ENCODE measurements around the gene RPP25L. TPM values are rescaled to one million over a fixed set of nuclear protein-coding genes. Genes with fewer than 3 reads are reported as not detected.
A peak's percentile ranks its signal among the peaks of the same experiment; 100 is the strongest.

Gene RPP25L
- total and polyA plus RNA-seq, 5 donors, result 17.8 to 49.0 (median 33.8) TPM

DNA sequence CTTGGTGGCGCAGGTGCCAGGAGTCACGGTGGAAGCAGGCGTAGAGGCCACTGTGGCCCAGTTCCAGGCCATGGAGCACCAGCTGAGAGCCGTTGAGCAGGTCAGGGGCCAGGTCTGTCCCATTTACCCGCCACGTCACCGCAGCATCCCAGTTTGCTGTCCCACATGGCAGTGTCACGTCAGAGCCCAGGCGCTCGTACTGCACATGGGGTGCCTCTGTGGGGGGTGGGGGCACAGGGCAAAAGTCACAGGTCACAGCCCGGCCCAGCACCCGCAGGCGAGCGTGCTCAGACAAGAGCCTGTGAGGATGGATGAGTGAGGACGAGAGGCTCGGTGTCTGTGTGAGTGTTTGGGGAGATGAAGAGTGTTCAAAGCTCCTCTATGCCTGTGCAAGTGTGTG, 47.3 kb downstream of the RPP25L start:
- H3K4me3 ChIP-seq (ENCODE audit: low read length), result no peak overlapping the region
- no peaks in the 10 kb centered on the region for H3K27me3 ChIP-seq (ENCODE audit: control insufficient read depth, insufficient read depth)
- H3K4me1 ChIP-seq (ENCODE audit: control insufficient read depth, insufficient read depth, low read length), result peaks cover 5% of the 10 kb centered on the region
- intact Hi-C loops (cut with DNase I), result no loop called here
- no peaks in the 10 kb centered on the region for H3K9me3 ChIP-seq (ENCODE audit: control insufficient read depth, low read length)
- no peak overlapping the region for H3K27ac ChIP-seq (ENCODE audit: low read length)
- 91% methylated on average over 16 of the region's 16 CpGs for WGBS
- ATAC-seq (no peak), DNase-seq (peak in 1 of 3 donors; percentile 40)

DNA sequence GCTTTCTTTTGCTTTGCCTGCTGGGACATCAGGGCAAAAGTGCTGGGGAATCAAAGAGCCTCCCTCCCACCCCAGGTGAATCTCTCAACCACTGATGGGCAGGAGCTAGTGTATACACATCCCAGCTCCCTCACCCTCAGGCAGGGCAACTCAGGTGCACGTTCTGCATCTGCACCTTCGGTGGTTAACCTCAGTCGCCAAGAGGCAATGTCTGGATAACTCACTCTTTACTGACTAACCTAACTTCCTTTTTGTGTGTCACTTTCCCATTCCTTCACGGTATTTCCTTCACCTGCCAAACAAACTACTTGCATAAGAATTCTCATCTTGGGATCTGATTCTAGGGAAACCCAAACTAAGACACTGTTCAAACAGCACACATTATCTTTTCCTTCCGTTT, 48.6 kb downstream of the RPP25L start:
- WGBS, result 79% methylated on average over 5 of the region's 5 CpGs
- no peak for DNase-seq
- H3K27ac ChIP-seq (ENCODE audit: low read length), result no peak overlapping the region
- intact Hi-C loops (cut with DNase I), result no loop called here
- no peaks in the 10 kb centered on the region for H3K9me3 ChIP-seq (ENCODE audit: control insufficient read depth, low read length)
- no peaks in the 10 kb centered on the region for H3K27me3 ChIP-seq (ENCODE audit: control insufficient read depth, insufficient read depth)
- peaks cover 13% of the 10 kb centered on the region for H3K4me1 ChIP-seq (ENCODE audit: control insufficient read depth, insufficient read depth, low read length)
- no peak for ATAC-seq
- no peak overlapping the region for H3K4me3 ChIP-seq (ENCODE audit: low read length)

DNA sequence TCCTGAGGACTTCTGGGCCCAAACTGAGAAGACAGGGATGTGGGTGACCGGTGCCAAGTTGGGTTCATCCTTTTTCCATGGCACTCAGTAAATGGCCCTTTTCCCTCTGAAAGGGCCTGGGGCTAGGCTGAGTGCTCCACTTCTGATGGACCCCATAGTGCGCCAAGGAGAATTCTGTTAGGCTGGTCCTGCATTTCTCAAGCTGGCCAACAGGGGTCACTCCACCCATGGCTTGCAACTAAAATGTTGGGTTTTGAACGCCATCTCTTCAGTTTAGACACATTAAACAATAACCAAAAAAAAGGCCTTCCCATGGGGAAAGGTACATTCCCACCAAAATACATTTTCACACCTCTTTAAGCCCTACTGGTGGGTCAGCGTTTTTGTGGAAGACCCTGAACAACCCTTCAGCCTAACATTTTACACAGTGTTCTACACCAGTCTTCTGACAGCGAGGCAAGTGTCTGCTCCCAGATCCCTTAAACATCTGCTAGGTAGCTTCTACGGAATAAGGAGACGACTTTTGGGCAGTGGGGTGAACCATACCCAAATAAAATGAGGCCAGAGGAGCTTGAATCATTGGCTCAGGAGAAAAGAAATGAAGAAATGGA, 49.7 kb downstream of the RPP25L start:
- no peaks in the 10 kb centered on the region for H3K9me3 ChIP-seq (ENCODE audit: control insufficient read depth, low read length)
- DNase-seq, result no peak
- H3K4me1 ChIP-seq (ENCODE audit: control insufficient read depth, insufficient read depth, low read length), result peaks cover 13% of the 10 kb centered on the region
- 91% methylated on average over 7 of the region's 7 CpGs for WGBS
- H3K4me3 ChIP-seq (ENCODE audit: low read length), result no peak overlapping the region
- no peak for ATAC-seq
- intact Hi-C loops (cut with DNase I), result no loop called here
- H3K27ac ChIP-seq (ENCODE audit: low read length), result no peak overlapping the region
- H3K27me3 ChIP-seq (ENCODE audit: control insufficient read depth, insufficient read depth), result no peaks in the 10 kb centered on the region

DNA sequence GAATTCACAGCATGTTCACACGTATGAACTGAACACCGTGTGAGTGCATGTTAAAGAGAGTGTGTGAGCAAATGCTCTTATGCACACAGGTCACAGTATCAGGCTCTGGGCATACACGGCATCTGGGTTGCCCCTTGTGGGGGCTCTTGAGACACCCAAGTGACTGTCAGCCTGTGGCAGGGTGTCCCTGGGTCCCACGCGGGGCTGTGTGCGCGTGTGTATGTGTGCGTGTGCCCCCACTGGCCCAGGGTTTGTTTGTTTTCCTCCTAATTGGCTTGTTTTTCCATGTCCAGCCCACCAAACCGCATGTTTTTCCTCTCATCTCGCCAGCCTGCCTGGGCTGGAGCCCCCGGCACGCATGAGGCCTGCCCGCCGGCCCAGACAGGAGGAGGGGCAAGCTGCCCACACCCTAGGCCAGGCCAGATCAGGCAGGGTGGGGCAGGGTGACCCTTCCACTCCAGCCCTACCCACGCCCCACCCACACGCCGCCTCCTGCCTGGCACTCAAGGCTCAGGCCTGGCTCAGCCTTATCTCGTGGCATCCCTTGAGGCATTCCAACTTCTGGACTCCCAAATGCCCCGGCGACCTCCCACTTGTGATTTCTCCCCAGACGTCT, 51.2 kb downstream of the RPP25L start:
- no peaks in the 10 kb centered on the region for H3K27me3 ChIP-seq (ENCODE audit: control insufficient read depth, insufficient read depth)
- ATAC-seq (peak; percentile 60 to 69), DNase-seq (peak; percentile 63 to 87 (median 85))
- 42% methylated on average over 21 of the region's 21 CpGs for WGBS
- peak overlapping the region; percentile 2 for H3K27ac ChIP-seq (ENCODE audit: low read length)
- H3K9me3 ChIP-seq (ENCODE audit: control insufficient read depth, low read length), result no peaks in the 10 kb centered on the region
- no peak overlapping the region for H3K4me3 ChIP-seq (ENCODE audit: low read length)
- H3K4me1 ChIP-seq (ENCODE audit: control insufficient read depth, insufficient read depth, low read length), result peaks cover 8% of the 10 kb centered on the region
- intact Hi-C loops (cut with DNase I), result no loop called here

Other genes starting within 250 kb of the RPP25L start
- 1 to 10 TPM; 4.6 to 5.2 (median 4.8) TPM for gene MYORG, start 235.2 kb downstream of the RPP25L start, total RNA-seq
- 1.9 TPM for gene MYORG, start 235.2 kb downstream of the RPP25L start, polyA plus RNA-seq
- 10 to 100 TPM; 23.2 to 28.1 (median 25.5) TPM for gene FAM219A, start 153.5 kb downstream of the RPP25L start, total RNA-seq
- gene FAM219A, start 153.5 kb downstream of the RPP25L start, polyA plus RNA-seq, result 19.8 TPM
- gene DNAI1, start 153.3 kb downstream of the RPP25L start, total RNA-seq, result not detected
- 0.16 TPM for gene DNAI1, start 153.3 kb downstream of the RPP25L start, polyA plus RNA-seq
- gene ENHO, start 89.1 kb downstream of the RPP25L start, total RNA-seq, result 1 to 10 TPM in 3 of 4 donors, under 1 TPM in 1; 0.67 to 2.3 (median 1.6) TPM
- 3.2 TPM for gene ENHO, start 89.1 kb downstream of the RPP25L start, polyA plus RNA-seq
- 10 to 100 TPM; 14.9 to 66.4 (median 46.0) TPM for gene CNTFR, start 22.4 kb downstream of the RPP25L start, total RNA-seq
- gene CNTFR, start 22.4 kb downstream of the RPP25L start, polyA plus RNA-seq, result 55.0 TPM
- 100 to 1,000 TPM in 3 of 4 donors, 10 to 100 TPM in 1; 99.3 to 128 (median 117) TPM for gene DCTN3, start 8.4 kb upstream of the RPP25L start, total RNA-seq
- gene DCTN3, start 8.4 kb upstream of the RPP25L start, polyA plus RNA-seq, result 113 TPM
- gene ARID3C, start 17.0 kb upstream of the RPP25L start, total RNA-seq, result not detected
- gene ARID3C, start 17.0 kb upstream of the RPP25L start, polyA plus RNA-seq, result not detected
- gene SIGMAR1, start 25.7 kb upstream of the RPP25L start, total RNA-seq, result 10 to 100 TPM; 28.6 to 37.2 (median 35.5) TPM
- gene SIGMAR1, start 25.7 kb upstream of the RPP25L start, polyA plus RNA-seq, result 36.0 TPM
- gene GALT, start 34.6 kb upstream of the RPP25L start, total RNA-seq, result 10 to 100 TPM; 37.3 to 71.2 (median 66.3) TPM
- 57.1 TPM for gene GALT, start 34.6 kb upstream of the RPP25L start, polyA plus RNA-seq
- 10 to 100 TPM; 48.7 to 92.2 (median 73.9) TPM for gene IL11RA, start 40.1 kb upstream of the RPP25L start, total RNA-seq
- gene IL11RA, start 40.1 kb upstream of the RPP25L start, polyA plus RNA-seq, result 49.3 TPM
- under 1 TPM in 1 of 4 donors, not detected in 3; 0.46 TPM for gene CCL27, start 50.6 kb upstream of the RPP25L start, total RNA-seq
- 0.18 TPM for gene CCL27, start 50.6 kb upstream of the RPP25L start, polyA plus RNA-seq
- gene CCL19, start 79.2 kb upstream of the RPP25L start, total RNA-seq, result 1 to 10 TPM; 1.4 to 9.2 (median 6.3) TPM
- 0.66 TPM for gene CCL19, start 79.2 kb upstream of the RPP25L start, polyA plus RNA-seq
- gene CCL21, start 98.0 kb upstream of the RPP25L start, total RNA-seq, result 1 to 10 TPM; 1.3 to 3.8 (median 2.2) TPM
- 2.7 TPM for gene CCL21, start 98.0 kb upstream of the RPP25L start, polyA plus RNA-seq